ENCODE results near the gene FAAP20. TPM values are rescaled to one million over a fixed set of nuclear protein-coding genes. Genes with fewer than 3 reads are reported as not detected.

Gene FAAP20
- total and polyA plus RNA-seq, 9 of the 15 experiments (the other 6 are each of a cell fraction or from before 2014, with no cell fraction given), result 0.58 to 143 (median 9.9) TPM

- TF ChIP-seq, protein P1, sequence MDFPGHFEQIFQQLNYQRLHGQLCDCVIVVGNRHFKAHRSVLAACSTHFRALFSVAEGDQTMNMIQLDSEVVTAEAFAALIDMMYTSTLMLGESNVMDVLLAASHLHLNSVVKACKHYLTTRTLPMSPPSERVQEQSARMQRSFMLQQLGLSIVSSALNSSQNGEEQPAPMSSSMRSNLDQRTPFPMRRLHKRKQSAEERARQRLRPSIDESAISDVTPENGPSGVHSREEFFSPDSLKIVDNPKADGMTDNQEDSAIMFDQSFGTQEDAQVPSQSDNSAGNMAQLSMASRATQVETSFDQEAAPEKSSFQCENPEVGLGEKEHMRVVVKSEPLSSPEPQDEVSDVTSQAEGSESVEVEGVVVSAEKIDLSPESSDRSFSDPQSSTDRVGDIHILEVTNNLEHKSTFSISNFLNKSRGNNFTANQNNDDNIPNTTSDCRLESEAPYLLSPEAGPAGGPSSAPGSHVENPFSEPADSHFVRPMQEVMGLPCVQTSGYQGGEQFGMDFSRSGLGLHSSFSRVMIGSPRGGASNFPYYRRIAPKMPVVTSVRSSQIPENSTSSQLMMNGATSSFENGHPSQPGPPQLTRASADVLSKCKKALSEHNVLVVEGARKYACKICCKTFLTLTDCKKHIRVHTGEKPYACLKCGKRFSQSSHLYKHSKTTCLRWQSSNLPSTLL (IDR thresholded peaks at IDR 0.05), result no peak
- TF ChIP-seq RFX5 (IDR thresholded peaks at IDR 0.05; ENCODE audit: low read depth, low read length) (no peak), MTA3 (IDR thresholded peaks at IDR 0.05; ENCODE audit: borderline replicate concordance) (no peak)
Measured at GRCh38 chr1:2186901-2187300, 7.7 kb downstream of the FAAP20 start (continued).

GRCh38 chr1:2185880-2186855 is 8.4 kb downstream of the FAAP20 start:
- 83% methylated on average over 31 of the region's 38 CpGs for WGBS (ENCODE audit: insufficient coverage, low coverage, missing lambda C conversion rate)
- TF ChIP-seq POLR2G (IDR thresholded peaks at IDR 0.05; ENCODE audit: low read depth, low read length) (peak; percentile 71), RBFOX2 (IDR thresholded peaks at IDR 0.05; ENCODE audit: low read depth, low read length) (peak; percentile 30; the same call in 1 of the 2 replicates), ARNT (IDR thresholded peaks at IDR 0.05) (no peak), RBM22 (IDR thresholded peaks at IDR 0.05; ENCODE audit: low read depth, low read length, poor library complexity, severe bottlenecking) (peak; percentile 53)
- ATAC-seq (no peak), FAIRE-seq (no peak), DNase-seq (ENCODE audit: extremely low read depth in 1 of 4, low spot score in 3 of 4) (no peak)
- no peaks in the 10 kb centered on the region for H4K20me1 ChIP-seq (replicated peaks; ENCODE audit: control insufficient read depth, insufficient read depth, low read length)
- BruUV-seq (replicated peaks), result no TSS peak
- peak overlapping the region in 1 of 2 experiments; percentile 59; a peak in 1 of 4 replicates for H3K9ac ChIP-seq (ENCODE audit: insufficient read depth in 1 of 2, low read depth in 2 of 2, low read length in 2 of 2)
- peaks cover 14 to 69% of the 10 kb centered on the region in 2 experiments for H3K4me1 ChIP-seq (replicated peaks in 1 of 2; ENCODE audit: control insufficient read depth in 2 of 2, insufficient read depth in 2 of 2, low read length in 2 of 2)
- H3K4me2 ChIP-seq (ENCODE audit: insufficient read depth, low read length), result no peak overlapping the region
- H3K79me2 ChIP-seq (ENCODE audit: control insufficient read depth, insufficient read depth, low read length), result peaks cover 11% of the 10 kb centered on the region
- in situ Hi-C loops (cut with MboI), result loop anchor here (25.0 kb wide), 1 partner anchor 351 kb away; the partner anchor contains the start of genes HES5 and PANK4
- no peak overlapping the region for H2AFZ ChIP-seq (ENCODE audit: low read depth, low read length)
- no peaks in the 10 kb centered on the region for H3K27me3 ChIP-seq (ENCODE audit: control insufficient read depth in 2 of 2, insufficient read depth in 2 of 2, low read length in 2 of 2)
- no peaks in the 10 kb centered on the region for H3K9me1 ChIP-seq (ENCODE audit: control insufficient read depth, insufficient read depth, low read length)
- H3K36me3 ChIP-seq (ENCODE audit: control insufficient read depth, insufficient read depth, low read length), result peaks cover 12% of the 10 kb centered on the region
- POLR2A ChIA-PET, result interaction anchor here (0.6 kb wide), 2 partner anchors 12 to 47 kb away, joined by 3 read pairs; no protein-coding TSS in a partner anchor
- no peak overlapping the region for H3K27ac ChIP-seq (ENCODE audit: extremely low read depth, low read depth, low read length)
- intact Hi-C loops (cut with micrococcal nuclease), result no loop called here
- no peaks in the 10 kb centered on the region for H3K9me3 ChIP-seq (replicated peaks; ENCODE audit: control insufficient read depth, insufficient read depth, low read depth, low read length)
- CTCF ChIA-PET (ENCODE audit: low intra/inter-chr PET ratio), result no interaction called here
- no peak overlapping the region for H3K4me3 ChIP-seq
